GM19238 (cell line): ENCODE results near the gene GNAL.
"Not testable (repeated sequence)": the region's sequence is repeated elsewhere in the genome, so short reads cannot be mapped to it uniquely, and the experiment has no call there.

Source experiments
- DNase-seq: peaks from one replicate; pipeline ENCODE4 v3.0.0; 2011; ENCODE audit warnings: low spot score; ENCODE audit not compliant: insufficient read length

Gene GNAL

GRCh38 chr18:11873670-11874340 lies 184.7 kb downstream of the GNAL start:
- DNase-seq = no peak

- DNase-seq = no peak
Observed at GRCh38 chr18:11874676-11875075, 185.6 kb downstream of the GNAL start.

- no peak for DNase-seq
Observed at GRCh38 chr18:11877497-11878135, 188.6 kb downstream of the GNAL start.

GRCh38 chr18:11880586-11881304 lies 191.7 kb downstream of the GNAL start:
- no peak for DNase-seq

GRCh38 chr18:11882636-11883035 lies 193.6 kb downstream of the GNAL start:
- no peak for DNase-seq

GRCh38 chr18:11883153-11883552 lies 194.1 kb downstream of the GNAL start:
- DNase-seq = peak; percentile 46

GRCh38 chr18:11884396-11885030 lies 195.4 kb downstream of the GNAL start:
- DNase-seq = no peak

GRCh38 chr18:11885278-11885947 lies 196.3 kb downstream of the GNAL start:
- no peak for DNase-seq

- no peak for DNase-seq
Observed at GRCh38 chr18:11886577-11887110, 197.6 kb downstream of the GNAL start.

GRCh38 chr18:11887328-11888128 lies 198.5 kb downstream of the GNAL start:
- DNase-seq = no peak

GRCh38 chr18:11888726-11889125 lies 199.7 kb downstream of the GNAL start:
- DNase-seq = no peak

- no peak for DNase-seq
Observed at GRCh38 chr18:11889284-11889683, 200.2 kb downstream of the GNAL start.

GRCh38 chr18:11891737-11892136 lies 202.7 kb downstream of the GNAL start:
- DNase-seq = no peak

- not testable (repeated sequence) for DNase-seq
Observed at GRCh38 chr18:11892438-11892837, 203.4 kb downstream of the GNAL start.

- no peak for DNase-seq
Observed at GRCh38 chr18:11897781-11898180, 208.7 kb downstream of the GNAL start.

GRCh38 chr18:11899063-11899462 lies 210.0 kb downstream of the GNAL start:
- no peak for DNase-seq

- DNase-seq = no peak
Observed at GRCh38 chr18:11901826-11902438, 212.9 kb downstream of the GNAL start.

- no peak for DNase-seq
Observed at GRCh38 chr18:11902522-11903292, 213.6 kb downstream of the GNAL start.

- DNase-seq = no peak
Observed at GRCh38 chr18:11905613-11906012, 216.5 kb downstream of the GNAL start.
